ENCODE results near the gene TLE5.

TLE5 gene, protein sequence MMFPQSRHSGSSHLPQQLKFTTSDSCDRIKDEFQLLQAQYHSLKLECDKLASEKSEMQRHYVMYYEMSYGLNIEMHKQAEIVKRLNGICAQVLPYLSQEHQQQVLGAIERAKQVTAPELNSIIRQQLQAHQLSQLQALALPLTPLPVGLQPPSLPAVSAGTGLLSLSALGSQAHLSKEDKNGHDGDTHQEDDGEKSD

DNA sequence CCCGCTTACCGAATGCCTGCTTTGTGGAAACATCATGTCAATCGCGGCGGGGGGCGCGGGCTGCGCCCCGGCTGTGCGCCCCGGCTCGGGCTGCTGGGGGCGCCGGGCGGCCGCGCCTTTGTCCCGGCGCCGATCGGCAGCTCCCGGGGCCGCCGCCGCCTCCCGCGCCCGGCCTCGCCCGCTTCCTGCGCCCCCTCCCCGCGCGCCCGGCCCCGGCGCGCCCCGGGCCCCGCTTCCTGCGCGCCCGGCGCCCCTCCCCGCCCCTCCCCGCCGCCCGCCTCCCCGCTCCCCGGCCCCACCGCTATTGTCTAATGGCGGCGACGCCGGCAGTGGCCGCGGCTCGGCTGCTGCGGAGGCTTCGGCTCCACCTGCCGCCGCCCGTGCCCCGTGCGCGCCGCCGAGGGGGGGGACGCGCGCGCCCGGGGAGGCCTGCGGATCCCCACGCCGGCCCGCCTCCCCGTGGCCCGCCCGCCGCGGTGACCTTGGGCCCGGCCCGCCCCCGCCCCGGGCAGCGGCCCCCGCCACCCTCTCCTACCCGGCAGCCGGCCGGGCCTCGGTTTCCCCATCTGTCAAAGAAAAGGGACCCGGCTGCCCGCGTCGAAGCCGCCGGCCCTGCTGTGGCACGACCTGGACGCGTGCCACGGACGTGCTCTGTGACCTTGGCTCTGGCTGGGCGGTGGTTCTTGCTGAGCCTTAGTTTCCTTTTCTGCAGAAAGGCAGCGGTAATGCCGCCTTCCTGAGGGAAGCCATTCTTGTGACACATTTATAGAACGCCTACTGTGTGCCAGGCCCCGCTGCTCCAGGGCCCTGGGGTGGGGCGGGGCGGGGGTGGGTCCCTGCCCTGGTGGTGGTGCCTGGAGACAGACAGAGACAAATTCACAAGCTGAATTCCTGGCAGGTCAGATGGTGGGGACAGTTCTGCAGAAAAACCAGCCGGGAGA lies at the start of gene TLE5:
TLE5 (minus strand) TSS at position 331 of the 941 bp plus-strand sequence; CDS start at position 36, 295 bp downstream.
- TF ChIP-seq, protein P1, sequence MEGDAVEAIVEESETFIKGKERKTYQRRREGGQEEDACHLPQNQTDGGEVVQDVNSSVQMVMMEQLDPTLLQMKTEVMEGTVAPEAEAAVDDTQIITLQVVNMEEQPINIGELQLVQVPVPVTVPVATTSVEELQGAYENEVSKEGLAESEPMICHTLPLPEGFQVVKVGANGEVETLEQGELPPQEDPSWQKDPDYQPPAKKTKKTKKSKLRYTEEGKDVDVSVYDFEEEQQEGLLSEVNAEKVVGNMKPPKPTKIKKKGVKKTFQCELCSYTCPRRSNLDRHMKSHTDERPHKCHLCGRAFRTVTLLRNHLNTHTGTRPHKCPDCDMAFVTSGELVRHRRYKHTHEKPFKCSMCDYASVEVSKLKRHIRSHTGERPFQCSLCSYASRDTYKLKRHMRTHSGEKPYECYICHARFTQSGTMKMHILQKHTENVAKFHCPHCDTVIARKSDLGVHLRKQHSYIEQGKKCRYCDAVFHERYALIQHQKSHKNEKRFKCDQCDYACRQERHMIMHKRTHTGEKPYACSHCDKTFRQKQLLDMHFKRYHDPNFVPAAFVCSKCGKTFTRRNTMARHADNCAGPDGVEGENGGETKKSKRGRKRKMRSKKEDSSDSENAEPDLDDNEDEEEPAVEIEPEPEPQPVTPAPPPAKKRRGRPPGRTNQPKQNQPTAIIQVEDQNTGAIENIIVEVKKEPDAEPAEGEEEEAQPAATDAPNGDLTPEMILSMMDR (IDR thresholded peaks at IDR 0.05; ENCODE audit: low read length, missing control alignments), result no peak
- peak; percentile 47 for DNase-seq (ENCODE audit: low read depth)
- peak within 1 kb of the TSS; percentile 80 for H3K4me3 ChIP-seq (replicated peaks; ENCODE audit: low read depth, low read length)

DNA sequence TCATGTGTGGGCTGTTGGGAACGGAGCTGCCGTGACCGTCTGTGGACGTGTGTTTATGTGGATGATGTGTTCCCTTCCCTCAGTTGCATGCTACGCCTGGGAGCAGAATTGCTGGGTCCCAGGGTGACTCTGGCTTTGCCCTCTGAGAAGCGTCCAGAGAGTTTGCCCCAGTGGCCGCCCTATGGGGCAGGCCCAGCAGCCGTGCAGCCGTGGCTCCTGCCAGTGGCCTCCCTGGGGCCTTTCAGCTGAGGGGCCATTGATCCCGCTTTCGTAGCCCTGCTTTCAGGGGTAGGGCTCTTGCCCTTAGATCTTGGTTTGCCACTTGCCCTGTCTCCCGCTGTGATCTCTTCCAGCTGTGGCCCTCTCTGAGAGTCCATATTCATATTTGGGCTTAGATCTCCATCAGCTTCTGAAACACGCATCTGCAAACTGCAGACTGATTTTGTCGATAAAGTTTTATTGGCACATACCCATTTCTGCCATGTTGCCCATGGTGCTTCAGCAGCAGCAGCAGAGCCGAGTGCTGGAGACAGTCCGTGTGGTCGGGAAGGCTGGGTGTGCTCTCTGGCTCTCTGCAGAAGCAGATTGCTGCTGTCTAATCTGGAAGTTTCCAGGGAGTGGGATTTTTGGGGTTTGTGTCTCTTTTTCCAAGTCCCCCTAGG lies 49.4 kb upstream of the TLE5 start:
- TF ChIP-seq, protein P1 (IDR thresholded peaks at IDR 0.05; ENCODE audit: low read length, missing control alignments), result no peak
- DNase-seq (ENCODE audit: low read depth), result no peak
- H3K4me3 ChIP-seq (replicated peaks; ENCODE audit: low read depth, low read length), result no peak overlapping the region

DNA sequence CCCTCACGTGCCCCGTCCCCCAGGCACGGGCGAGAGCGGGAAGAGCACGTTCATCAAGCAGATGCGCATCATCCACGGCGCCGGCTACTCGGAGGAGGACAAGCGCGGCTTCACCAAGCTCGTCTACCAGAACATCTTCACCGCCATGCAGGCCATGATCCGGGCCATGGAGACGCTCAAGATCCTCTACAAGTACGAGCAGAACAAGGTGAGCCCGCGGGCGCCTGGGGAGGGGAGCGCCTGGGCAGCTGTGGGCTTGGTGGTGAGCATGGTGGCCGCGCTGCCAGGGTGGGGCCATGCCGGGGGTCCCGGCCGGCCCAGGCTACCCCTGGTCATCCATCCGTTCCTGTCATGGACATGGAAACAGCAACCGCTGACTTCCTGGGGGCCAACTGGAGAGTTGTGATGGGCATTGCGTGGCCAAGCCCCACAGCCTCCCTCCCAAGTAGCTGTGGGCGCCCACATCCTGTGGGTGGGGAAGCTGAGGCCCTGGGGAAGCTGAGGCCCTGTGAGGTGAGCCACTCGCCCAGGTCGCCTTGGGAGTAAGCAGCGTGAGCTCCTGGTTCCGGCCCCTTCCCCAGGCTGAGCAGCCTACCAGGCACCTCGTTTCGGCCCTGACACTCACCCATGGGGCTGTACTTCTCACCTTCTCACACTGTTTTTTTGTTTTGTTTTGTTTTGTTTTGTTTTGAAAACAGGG lies 48.0 kb upstream of the TLE5 start:
- TF ChIP-seq, protein P1 (IDR thresholded peaks at IDR 0.05; ENCODE audit: low read length, missing control alignments), result no peak
- no peak for DNase-seq (ENCODE audit: low read depth)
- H3K4me3 ChIP-seq (replicated peaks; ENCODE audit: low read depth, low read length), result no peak overlapping the region

DNA sequence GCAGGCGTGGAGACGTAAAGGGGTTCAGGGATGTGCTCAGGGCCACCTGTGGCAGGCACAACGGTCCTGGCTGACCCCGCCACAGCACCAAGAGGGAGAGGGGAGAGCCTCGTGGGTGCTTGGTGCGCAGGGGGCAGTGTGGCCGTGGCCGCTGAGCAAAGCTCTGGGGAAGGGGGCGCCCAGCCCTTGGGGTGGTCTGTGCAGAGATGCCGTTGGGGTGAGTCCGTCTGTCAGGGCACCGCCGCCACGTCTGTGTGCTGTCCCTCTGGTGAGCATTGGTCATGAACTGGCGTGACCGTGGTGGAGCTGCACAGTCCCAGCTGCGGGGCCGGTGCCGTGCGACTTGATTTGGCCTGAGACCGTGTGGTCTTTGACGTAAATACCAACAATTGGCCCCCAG lies 47.2 kb upstream of the TLE5 start:
- H3K4me3 ChIP-seq (replicated peaks; ENCODE audit: low read depth, low read length), result no peak overlapping the region
- TF ChIP-seq, protein P1 (IDR thresholded peaks at IDR 0.05; ENCODE audit: low read length, missing control alignments), result no peak
- DNase-seq (ENCODE audit: low read depth), result no peak

DNA sequence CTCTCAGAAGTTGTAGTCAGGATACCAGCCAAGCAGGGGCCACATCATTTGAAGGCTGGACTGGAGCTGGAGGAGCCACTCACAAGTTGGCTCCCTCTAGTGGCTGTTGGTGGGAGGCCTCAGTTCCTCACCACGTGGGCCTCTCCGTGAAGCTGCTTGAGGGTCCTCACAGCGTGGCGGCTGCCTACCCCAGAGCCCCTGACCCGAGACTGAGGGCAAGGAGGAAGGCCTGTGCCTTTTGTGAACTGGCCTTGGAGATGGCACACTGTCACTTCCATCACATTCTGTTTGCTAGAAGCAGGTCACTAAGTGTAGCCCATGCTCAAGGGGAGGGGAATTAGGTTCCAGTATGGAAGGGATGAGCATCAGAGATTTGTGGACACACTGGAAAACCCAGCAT lies 46.5 kb upstream of the TLE5 start:
- no peak overlapping the region for H3K4me3 ChIP-seq (replicated peaks; ENCODE audit: low read depth, low read length)
- TF ChIP-seq, protein P1 (IDR thresholded peaks at IDR 0.05; ENCODE audit: low read length, missing control alignments), result peak; percentile 94
- DNase-seq (ENCODE audit: low read depth), result peak; percentile 67

DNA sequence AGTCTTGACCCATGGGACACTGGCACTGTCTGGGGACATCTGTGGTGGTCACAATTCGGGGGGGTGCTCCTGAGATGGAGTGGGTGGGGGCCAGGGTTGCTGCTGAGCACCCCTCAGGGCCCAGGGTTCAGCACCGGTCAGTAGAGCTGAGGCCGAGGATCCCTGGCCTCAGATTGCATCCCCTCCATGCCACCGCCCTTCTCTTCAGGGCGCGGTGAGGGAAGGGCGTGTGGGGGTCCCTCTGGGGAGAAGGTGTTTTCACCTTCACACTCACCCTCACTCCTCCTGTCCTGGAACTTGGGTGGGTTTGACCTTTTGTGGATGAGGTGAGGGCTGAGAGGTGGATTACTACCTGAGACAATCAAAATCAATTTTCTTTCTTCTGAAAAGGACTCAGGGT lies 45.4 kb upstream of the TLE5 start:
- DNase-seq (ENCODE audit: low read depth), result no peak
- TF ChIP-seq, protein P1 (IDR thresholded peaks at IDR 0.05; ENCODE audit: low read length, missing control alignments), result no peak
- H3K4me3 ChIP-seq (replicated peaks; ENCODE audit: low read depth, low read length), result no peak overlapping the region
